GM19099 (cell line): ENCODE results near the gene SH2D4B.

ENCODE experiments used
- POLR2A ChIP-seq: IDR thresholded peaks from 3 replicates; pipeline ENCODE4 v1.6.1; 2011; ENCODE audit warnings: low read depth; ENCODE audit not compliant: insufficient read length; ENCODE audit errors: extremely low read depth

The SH2D4B gene

DNA sequence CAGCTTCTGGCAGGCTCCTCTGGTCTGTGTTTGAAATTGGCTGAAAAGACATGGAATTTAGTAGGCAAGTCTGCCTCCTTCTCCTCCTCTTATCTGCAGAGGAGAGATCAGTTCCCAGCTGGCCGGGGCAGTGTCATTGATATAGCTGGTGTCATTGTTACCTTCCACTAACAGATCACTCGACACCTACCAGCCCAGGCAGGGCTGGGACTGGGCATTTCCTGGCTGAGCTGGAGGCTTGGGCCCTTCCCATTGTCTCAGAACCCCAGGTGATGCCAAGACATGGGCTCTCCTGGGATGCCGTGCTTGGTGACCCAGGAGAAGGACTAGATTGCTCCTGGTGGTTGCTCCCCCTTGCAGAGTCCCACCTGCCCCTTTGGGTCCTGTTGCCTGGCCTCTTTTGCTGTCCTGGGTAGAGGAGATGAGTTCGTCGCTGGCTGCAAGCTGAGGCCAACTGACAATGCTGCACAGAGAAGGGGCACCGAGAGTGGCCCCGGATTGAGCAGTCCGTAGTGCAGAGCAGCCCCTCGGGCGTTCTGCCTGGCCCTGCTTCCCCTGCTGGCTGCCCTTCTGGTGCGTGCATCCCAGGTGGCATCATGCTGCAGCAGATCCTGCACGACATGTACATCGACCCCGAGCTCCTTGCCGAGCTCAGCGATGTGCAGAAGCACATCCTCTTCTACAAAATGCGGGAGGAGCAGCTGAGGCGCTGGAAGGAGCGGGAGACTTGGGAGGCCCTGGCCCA lies at the start of gene SH2D4B:
TSS of gene SH2D4B (plus strand) at position 167 of the 745 bp plus-strand sequence. CDS start at position 597, 430 bp downstream.
- TF ChIP-seq POLR2A, result no peak

DNA sequence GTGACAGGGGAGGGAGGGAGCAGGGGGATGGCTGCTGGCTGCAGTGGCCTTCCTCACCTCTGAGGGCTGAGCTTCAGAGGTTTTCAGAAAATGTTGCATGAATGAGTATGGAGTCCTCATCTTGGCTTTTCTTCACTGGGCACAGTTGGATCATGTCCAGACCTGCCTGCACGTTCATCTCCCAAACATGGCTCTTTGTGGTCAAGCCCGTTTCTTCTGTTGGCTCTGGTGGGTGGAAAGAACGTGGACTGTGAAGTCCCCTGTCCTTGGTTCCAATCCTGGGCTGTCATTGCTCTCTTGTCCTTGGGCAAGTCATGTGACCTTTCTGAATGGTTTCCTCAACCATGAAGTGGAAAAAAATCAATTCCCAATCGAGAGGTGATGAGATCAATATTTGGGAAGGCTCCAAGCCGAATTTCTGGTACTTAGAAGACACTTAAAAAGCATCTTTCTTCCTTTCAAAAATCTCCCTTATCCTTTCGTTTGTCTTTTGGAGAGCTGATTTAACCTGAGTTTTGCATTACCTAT lies 49.1 kb upstream of the SH2D4B start:
- TF ChIP-seq POLR2A, result no peak

DNA sequence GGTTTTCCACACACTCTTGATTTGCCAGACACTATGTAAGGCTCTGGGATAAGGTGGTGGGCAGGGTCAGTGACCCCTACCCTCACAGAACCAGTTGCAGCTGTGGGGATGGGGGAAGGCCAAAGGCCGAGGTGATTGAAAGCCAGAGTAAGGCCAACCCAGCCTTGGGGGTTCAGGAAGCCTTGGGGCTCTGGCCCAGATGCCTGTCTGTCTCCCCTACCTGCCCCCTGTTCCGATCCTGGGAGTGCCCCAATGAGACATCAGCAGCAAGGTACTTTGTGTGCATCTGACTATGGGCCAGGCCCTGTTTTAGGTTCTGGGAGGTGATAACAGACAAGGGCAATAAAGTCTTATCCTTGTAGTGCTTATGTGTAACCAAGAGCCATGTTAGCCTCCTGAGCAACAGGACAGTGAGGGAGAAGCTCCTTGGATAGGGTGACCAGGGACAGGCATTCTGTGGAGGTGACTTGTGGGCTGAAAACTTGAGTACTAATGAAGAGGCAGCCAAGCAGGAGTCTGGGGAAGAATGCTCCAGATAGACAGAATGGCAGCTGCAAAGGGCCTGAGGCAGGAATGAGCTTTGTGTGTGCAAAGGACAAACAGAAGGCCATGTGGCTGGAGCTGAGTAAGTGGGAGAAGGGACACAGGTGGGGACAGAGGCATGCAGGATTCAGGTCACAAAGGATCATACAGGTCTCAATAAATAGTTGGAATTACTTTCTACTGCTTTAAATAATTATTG lies 48.2 kb upstream of the SH2D4B start:
- TF ChIP-seq POLR2A, result no peak

DNA sequence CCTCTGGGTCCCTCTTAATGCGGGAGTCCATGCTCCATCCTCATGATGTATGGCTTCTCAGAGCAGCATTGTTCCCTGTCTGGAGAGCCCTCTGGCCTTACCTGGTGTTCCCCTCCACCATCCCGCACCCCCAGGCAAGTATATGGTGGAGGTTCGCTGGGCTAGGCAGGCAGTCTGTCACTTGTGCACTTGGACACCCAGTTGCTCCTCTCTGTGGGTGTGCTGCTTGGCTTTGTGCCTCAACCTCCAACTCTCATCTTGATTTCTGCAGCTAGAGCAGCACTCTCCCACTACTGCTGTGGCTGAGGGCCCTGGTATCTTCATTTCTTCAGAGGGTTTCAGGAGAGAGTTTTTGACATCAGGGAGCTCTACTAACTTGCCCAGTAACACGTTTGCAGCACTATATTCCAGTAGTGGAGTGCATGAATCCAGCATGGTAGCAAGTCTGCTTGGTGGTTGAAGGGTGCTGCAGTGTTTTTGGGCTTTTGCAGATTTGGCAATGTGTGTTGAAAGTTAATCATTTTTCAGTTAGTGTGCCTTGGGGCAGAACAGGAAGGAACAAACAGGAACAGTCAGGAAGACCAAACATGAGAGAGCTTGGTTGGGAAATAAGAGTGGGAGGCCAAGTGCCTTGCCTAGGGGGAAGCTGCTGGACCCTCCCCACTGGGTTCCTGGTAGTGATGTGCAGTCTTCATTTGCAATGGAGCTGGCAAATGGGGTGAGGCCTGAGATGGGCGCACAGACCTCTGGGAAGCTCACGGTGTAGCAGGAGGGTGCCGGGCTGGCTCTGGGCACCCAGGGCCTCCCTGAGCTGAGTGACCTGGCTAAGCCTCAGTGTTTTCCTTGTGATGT lies 46.2 kb upstream of the SH2D4B start:
- TF ChIP-seq POLR2A, result no peak

DNA sequence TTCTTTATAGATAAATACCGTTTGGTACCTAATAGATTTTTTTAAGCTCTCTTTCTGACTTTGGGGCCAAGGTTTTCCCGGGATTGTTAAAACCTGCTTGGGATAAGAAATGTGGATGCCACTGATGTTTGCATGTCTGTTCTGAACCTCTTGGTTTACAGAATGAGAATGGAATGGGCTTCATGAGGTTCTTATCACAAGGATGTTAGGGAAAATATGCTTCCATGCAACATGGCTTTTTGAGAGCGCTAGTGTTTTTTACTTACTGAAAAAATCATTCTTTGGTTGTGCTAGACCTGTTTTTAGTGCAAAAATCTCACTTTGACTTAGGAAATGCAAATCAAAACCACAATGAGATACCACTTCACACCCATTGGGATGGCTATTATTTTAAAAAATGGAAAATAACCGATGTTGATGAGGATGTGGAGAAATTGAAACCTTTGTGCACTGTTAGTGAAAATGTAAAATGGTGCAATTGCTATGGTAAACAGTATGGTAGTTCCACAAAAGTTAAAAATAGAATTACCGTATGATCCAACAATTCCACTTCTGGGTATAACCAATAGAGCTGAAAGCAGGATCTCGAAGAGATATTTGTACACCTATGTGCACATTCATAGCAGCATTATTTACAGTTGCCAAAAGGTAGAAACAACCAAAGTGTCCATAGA lies 44.7 kb upstream of the SH2D4B start:
- TF ChIP-seq POLR2A, result no peak

DNA sequence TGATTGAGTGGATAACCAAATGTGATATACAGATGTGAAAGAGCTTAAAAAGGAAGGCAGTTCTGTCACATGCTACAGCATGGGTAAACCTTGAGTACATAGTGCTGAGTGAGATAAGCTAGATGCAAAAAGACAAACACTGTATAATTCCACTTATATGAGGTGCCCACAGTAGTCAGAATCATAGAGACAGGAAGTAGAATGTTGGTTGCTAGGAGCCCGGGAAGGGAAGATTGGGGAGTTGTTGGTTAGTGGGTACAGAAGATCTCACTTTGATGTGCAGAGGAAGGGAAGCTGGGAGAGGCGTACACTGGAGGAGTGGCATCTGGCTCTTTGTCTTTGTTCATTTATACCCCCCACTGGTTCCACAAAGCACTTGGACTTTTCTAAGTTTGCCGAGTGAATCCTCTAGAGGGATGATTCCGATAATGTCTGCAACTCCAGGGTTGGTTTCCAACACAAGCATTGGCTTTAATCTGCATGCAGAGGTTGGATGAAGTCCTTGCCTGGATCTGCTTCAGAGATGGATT lies 44.1 kb upstream of the SH2D4B start:
- no peak for TF ChIP-seq POLR2A

DNA sequence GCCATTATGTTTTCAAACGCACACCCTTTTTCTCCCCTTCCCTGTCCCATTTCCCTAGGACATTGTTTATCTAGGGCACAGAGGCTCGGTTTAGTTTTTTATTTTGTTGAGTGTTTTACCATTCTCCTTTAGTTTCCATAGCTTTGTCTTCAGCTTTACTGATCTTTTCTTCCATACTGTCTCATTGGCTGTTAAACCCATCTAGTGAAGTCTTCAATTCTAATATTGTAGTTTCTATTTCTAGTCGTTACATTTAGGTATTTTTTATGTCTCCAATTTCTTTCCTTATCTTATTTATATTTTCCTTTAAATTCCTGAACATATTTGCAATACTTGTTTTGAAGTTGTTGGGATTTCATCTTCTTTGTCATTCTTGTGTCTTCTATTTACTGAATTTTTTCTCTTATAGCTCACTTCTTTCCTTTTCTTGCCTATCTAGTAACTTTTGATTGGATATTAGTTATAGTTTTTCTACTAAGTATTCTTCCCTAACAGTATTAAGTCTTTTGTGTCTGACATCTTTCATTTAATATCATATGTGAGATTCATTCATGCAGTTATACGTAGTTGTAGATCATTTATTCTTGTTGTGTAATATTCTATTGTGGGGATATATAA lies 41.0 kb upstream of the SH2D4B start:
- TF ChIP-seq POLR2A, result no peak

DNA sequence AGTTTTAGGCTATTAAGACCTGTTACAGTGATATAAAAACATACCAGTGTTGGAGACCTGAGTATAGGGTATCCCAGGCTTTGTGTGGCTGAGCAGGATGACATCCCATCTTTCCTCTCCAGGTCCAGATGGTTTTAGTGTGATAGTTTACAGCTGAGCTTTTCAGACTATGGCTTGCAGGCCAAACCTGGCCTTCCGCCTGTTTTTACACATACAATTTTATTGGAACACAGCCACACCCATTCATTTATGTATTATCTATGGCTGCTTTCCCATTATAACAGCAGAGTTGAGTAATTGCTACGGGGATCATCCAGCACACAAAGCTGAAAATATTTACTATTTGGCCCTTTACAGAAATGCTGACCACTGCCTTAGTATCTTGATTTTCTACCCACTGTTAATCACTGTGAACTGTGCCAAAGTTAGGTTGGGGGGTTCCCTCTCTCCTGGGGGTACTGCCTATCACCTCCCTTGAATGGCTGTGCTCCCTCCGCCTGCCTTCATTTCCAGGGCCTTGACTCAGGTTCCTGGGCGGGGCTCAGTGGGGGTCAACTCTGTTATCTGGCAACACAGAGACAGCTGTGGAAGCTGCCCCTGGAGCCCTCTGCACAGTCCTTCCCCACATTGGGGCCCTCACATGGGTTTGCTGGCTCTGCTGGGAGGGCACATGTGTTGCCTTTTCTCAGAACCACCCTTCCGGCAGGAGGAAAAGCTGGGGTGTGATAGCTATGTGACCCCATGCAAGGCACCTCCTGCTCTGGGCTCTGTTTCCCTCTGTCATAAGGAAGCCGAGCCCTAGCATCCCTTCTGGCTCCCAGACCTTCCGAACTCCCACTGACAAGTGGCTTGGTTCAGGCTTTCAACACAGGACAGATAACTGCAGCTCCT lies 40.3 kb upstream of the SH2D4B start:
- no peak for TF ChIP-seq POLR2A

DNA sequence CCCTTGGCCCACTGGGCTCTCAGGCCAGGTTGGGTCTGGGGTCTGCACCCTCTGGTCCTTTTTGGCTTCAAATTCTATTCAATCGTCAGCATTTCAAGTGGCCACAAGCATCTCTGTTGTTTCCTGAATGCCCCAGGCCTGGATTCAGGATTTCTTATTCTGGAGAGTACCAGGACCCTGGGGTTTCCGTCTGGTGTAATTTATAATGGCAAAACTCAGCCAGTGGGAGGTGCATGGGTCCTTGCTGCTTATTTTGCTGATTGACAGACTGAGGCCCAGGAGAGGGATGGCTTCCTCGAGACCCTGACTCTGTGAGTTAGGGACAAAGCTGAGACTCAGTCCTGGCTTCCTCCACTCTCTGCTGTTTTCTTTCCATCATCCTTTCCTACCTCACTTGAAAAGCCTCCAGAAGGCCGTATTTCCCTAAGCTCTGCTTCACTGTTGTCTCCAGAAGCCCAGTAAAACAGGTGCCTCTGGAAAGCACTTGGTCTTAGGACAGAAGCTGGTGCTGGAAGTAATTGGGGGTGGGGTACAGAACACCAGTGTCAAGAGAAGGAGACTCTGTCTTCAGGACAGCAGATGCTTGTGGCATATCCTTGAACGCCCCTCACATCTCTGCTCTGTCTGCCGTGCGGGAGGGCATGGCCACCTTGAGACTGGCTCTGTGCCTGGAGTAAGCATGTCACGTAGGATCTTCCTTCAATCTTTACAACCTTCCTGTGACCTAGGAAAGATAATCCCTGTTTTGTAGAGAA lies 39.4 kb upstream of the SH2D4B start:
- no peak for TF ChIP-seq POLR2A

DNA sequence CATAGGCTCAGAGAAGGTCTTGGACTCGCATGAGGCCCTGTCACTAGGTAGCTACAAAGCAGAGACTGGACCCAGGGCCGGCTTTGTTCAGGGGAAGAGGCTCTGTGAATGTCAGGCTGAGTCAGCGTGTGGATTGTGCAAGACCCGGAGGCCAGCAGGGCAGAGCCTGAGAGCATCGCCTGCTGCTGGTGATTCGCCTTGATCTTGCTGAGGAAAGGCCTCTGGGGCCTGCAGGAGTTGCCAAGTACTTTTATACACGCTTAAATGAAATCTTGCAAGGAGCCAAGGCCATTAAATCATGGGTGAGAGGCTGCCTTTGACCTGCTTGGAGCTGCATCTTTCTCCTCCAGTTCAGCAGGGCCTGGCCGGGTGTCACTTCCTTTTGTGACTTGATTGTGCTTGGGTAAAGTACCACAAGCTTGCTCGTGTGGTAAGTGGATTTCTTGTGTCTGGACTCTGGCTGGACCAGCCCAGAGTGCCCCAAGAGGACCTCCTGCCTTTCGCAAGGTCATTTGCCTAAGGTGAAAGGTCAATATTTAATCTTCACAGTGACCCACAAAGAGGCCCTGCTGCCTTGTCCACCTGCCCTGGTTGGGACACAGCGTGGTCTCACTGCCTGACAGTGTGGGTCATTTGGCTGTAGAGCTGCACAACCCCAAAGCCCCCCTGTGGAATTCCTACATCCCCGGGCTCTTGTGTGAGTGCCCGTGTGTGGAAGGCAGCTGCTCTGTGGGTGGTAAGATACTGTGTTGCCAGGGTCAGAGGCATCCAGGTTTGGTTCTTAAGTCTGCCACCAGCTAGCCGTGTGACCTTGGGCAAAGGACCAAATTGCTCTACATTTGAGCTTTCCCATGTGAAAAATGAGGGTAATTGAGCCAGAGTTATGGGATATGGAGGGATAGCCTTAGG lies 38.6 kb upstream of the SH2D4B start:
- no peak for TF ChIP-seq POLR2A
